Bronchial epithelial cell (primary cell): ENCODE data around the gene VPS37B. TPM values are rescaled to one million over a fixed set of nuclear protein-coding genes. Genes with fewer than 3 reads are reported as not detected.

Experiments used
- DNase-seq: peaks from one replicate; pipeline ENCODE4 v3.0.0-alpha.2; 2010; ENCODE audit warnings: low read depth
- FAIRE-seq: peaks from 2 replicates; lab custom pipeline; 2011; peaks lifted over from hg19 to GRCh38; lab: Jason Lieb, UNC
- H3K27me3 ChIP-seq: 2 replicates; pipeline ENCODE4 v1.5.1; 2011; ENCODE audit warnings: low read length; ENCODE audit not compliant: control insufficient read depth, insufficient read depth
- H3K36me3 ChIP-seq: 2 replicates; pipeline ENCODE4 v1.5.1; 2011; ENCODE audit warnings: low read length; ENCODE audit not compliant: control insufficient read depth, insufficient read depth
- H3K4me3 ChIP-seq: 2 replicates; pipeline ENCODE4 v1.5.1; 2011; ENCODE audit warnings: mild to moderate bottlenecking, low read depth, low read length, control low read depth
- total RNA-seq: library from RNA; depleted of rRNA; stranded (reverse); fragments of >200 nt; gene quantifications from 2 replicates; pipeline ENCODE4 v1.2.1, GENCODE V29; 2014
- TF ChIP-seq, protein P1 (sequence below): IDR thresholded peaks from 2 replicates; pipeline ENCODE4 v1.5.1; 2011; ENCODE audit warnings: mild to moderate bottlenecking, moderate library complexity, low read length, control low read depth, inconsistent platforms; ENCODE audit not compliant: insufficient read depth, severe bottlenecking

The VPS37B gene
- total RNA-seq, 1 donor from 2014 or later: 25.0 TPM

DNA sequence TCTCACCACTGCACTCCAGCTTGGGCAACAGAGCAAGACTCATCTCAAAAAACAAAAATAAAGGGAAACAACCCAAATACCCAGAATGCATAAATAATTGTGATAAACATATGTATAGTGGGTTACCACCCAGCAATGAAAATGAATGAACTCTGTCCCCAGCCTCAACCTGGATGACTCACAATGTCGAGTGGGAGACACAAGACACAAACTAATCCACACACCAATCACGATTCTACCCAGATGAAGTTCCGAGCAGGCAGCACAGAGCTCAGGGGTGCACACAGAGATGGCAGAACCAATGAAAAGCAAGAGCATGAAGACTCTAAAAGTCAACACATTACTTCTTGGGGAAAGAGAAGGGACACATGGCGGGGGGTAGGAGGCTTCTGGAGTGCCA, 43.2 kb upstream of the VPS37B start:
- no peak overlapping the region for H3K4me3 ChIP-seq
- DNase-seq: no peak
- TF ChIP-seq, protein P1, sequence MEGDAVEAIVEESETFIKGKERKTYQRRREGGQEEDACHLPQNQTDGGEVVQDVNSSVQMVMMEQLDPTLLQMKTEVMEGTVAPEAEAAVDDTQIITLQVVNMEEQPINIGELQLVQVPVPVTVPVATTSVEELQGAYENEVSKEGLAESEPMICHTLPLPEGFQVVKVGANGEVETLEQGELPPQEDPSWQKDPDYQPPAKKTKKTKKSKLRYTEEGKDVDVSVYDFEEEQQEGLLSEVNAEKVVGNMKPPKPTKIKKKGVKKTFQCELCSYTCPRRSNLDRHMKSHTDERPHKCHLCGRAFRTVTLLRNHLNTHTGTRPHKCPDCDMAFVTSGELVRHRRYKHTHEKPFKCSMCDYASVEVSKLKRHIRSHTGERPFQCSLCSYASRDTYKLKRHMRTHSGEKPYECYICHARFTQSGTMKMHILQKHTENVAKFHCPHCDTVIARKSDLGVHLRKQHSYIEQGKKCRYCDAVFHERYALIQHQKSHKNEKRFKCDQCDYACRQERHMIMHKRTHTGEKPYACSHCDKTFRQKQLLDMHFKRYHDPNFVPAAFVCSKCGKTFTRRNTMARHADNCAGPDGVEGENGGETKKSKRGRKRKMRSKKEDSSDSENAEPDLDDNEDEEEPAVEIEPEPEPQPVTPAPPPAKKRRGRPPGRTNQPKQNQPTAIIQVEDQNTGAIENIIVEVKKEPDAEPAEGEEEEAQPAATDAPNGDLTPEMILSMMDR: no peak

DNA sequence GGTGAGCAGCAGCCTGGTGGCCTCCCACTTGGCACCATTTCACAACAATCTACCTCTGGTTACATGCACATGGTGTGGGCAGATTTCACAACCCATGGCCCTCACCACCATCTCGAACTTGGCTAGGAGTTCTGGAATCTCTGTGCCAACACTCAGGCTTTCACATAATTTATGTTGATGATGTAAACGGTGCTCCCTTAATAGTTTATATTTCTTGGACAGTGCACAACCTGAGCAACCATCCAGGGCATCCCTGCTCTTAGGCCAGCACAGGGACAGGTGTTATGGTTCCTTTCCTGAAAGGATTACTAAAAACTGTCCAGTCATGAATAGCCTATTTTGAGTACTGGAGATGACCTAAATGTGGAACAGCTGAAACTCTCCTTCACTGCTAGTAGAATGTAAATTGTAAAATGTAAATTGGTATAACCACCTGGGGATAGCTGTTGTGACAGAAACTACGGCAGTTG, 41.7 kb upstream of the VPS37B start:
- H3K36me3 ChIP-seq: no peaks in the 10 kb centered on the region
- DNase-seq: no peak
- H3K27me3 ChIP-seq: no peaks in the 10 kb centered on the region
- TF ChIP-seq, protein P1: no peak
- FAIRE-seq: no peak
- H3K4me3 ChIP-seq: no peak overlapping the region

More for the DNA sequence above, 43.2 kb upstream of the VPS37B start:
- no peak for FAIRE-seq
- H3K27me3 ChIP-seq: no peaks in the 10 kb centered on the region
- H3K36me3 ChIP-seq: no peaks in the 10 kb centered on the region

GRCh38 chr12:122935318-122935717, 39.4 kb upstream of the VPS37B start:
- FAIRE-seq (no peak), DNase-seq (no peak)
- TF ChIP-seq, protein P1: no peak
- Histone ChIP-seq H3K36me3 (no peaks in the 10 kb centered on the region), H3K4me3 (no peak overlapping the region), H3K27me3 (no peaks in the 10 kb centered on the region)

- no peak for DNase-seq
- Histone ChIP-seq H3K4me3 (no peak overlapping the region), H3K27me3 (no peaks in the 10 kb centered on the region), H3K36me3 (no peaks in the 10 kb centered on the region)
- no peak for FAIRE-seq
- TF ChIP-seq, protein P1: no peak
These were observed 38.8 kb upstream of the VPS37B start for GRCh38 chr12:122934722-122935121.

DNA sequence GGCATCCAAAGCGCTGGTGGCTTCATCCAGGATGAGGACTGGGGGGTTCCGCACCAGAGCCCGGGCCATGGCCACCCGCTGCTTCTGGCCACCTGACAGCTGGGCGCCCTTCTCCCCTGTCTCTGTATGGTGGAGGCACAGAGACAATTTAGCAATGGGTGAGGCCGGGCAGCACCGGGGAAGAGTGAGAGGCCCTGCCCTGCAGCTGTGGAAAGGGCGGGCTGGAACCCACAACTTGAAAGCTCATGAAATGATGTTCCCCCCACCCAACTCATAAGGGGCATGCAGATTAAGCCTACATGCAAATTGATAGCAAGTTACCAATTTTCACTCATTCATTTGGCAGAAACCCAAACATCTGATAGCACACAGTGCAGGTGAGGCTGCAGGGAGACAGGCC, 36.3 kb upstream of the VPS37B start:
- DNase-seq: no peak
- H3K4me3 ChIP-seq: no peak overlapping the region
- no peak for FAIRE-seq
- H3K27me3 ChIP-seq: no peaks in the 10 kb centered on the region
- H3K36me3 ChIP-seq: no peaks in the 10 kb centered on the region
- TF ChIP-seq, protein P1: no peak

- H3K36me3 ChIP-seq: no peaks in the 10 kb centered on the region
- no peaks in the 10 kb centered on the region for H3K27me3 ChIP-seq
- DNase-seq (no peak), FAIRE-seq (no peak)
- no peak overlapping the region for H3K4me3 ChIP-seq
- TF ChIP-seq, protein P1: no peak
These were observed 33.9 kb upstream of the VPS37B start for GRCh38 chr12:122929812-122930211.
